Measurements from ENCODE around the gene LCN1.

Gene LCN1

DNA sequence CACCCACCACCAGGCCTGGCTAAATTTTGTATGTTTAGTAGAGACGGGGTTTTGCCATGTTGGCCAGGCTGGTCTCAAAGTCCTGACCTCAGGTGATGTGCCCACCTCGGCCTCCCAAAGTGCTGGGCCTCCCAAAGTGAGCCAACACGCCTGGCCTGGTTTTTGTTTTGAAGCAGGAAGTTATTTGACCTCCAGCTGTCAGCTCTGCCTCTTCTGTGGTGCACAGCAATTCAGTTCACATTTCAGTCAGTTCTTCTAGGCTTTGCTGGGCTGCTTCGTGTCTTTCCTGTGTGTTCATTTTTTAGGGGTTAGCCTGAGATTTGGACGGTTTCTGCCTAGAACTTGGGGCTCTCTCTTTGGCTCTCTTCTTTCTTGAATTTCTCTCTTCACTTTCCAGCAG is 8.9 kb downstream of the LCN1 start:
- Histone ChIP-seq H3K4me1 (ENCODE audit: control insufficient read depth, low read length) (no peaks in the 10 kb centered on the region), H3K9me2 (replicated peaks; ENCODE audit: control insufficient read depth, low read length) (no peaks in the 10 kb centered on the region), H3K4me2 (ENCODE audit: low read length) (no peak overlapping the region), H3K4me3 (ENCODE audit: low read length) (no peak overlapping the region), H3F3A (ENCODE audit: control insufficient read depth, insufficient read depth) (0 out of 2 replicates have a peak, but pooled peaks cover 2% of the 10 kb centered on the region), H4K20me1 (ENCODE audit: control insufficient read depth, insufficient read depth, low read depth, low read length) (no peaks in the 10 kb centered on the region), H3K27ac (ENCODE audit: low read depth, low read length) (no peak overlapping the region), H3K36me3 (ENCODE audit: control insufficient read depth, low read length) (no peaks in the 10 kb centered on the region), H3K27me3 (ENCODE audit: control insufficient read depth, low read length) (no peaks in the 10 kb centered on the region), H3K79me2 (ENCODE audit: control insufficient read depth, low read length) (no peaks in the 10 kb centered on the region), H3K9me3 (ENCODE audit: control insufficient read depth, insufficient read depth, low read length) (no peaks in the 10 kb centered on the region)
- no peak for TF ChIP-seq EZH2phosphoT487 (IDR thresholded peaks at IDR 0.05; ENCODE audit: borderline replicate concordance, low read length)
- TF ChIP-seq, protein P1, sequence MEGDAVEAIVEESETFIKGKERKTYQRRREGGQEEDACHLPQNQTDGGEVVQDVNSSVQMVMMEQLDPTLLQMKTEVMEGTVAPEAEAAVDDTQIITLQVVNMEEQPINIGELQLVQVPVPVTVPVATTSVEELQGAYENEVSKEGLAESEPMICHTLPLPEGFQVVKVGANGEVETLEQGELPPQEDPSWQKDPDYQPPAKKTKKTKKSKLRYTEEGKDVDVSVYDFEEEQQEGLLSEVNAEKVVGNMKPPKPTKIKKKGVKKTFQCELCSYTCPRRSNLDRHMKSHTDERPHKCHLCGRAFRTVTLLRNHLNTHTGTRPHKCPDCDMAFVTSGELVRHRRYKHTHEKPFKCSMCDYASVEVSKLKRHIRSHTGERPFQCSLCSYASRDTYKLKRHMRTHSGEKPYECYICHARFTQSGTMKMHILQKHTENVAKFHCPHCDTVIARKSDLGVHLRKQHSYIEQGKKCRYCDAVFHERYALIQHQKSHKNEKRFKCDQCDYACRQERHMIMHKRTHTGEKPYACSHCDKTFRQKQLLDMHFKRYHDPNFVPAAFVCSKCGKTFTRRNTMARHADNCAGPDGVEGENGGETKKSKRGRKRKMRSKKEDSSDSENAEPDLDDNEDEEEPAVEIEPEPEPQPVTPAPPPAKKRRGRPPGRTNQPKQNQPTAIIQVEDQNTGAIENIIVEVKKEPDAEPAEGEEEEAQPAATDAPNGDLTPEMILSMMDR (IDR thresholded peaks at IDR 0.05; ENCODE audit: low read depth, low read length, poor library complexity, severe bottlenecking): no peak

DNA sequence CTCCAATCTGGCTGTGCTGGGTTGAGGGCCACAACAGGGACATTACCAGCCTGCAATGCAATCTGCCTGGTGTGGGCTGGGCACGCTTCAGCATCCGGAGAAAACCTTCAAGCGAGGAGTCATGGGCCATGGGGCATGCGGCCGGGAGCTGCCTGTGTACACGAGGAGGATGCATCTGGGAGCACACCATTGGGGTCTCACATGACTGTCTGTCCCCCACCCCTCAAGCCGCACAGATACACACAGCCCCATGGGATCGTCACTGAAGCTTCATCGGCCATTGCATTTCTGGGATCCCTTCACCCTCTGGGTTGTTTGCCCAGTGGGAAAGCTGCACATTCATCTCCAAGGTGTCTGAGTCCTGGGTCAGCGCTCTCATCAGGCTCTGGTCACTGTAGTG is 9.9 kb downstream of the LCN1 start:
- H3K9me3 ChIP-seq (ENCODE audit: control insufficient read depth, insufficient read depth, low read length): no peaks in the 10 kb centered on the region
- H4K20me1 ChIP-seq (ENCODE audit: control insufficient read depth, insufficient read depth, low read depth, low read length): no peaks in the 10 kb centered on the region
- H3K4me2 ChIP-seq (ENCODE audit: low read length): no peak overlapping the region
- no peak for TF ChIP-seq EZH2phosphoT487 (IDR thresholded peaks at IDR 0.05; ENCODE audit: borderline replicate concordance, low read length)
- TF ChIP-seq, protein P1 (IDR thresholded peaks at IDR 0.05; ENCODE audit: low read depth, low read length, poor library complexity, severe bottlenecking): no peak
- no peak overlapping the region for H3K4me3 ChIP-seq (ENCODE audit: low read length)
- H3K36me3 ChIP-seq (ENCODE audit: control insufficient read depth, low read length): no peaks in the 10 kb centered on the region
- H3K9me2 ChIP-seq (replicated peaks; ENCODE audit: control insufficient read depth, low read length): no peaks in the 10 kb centered on the region
- no peaks in the 10 kb centered on the region for H3K4me1 ChIP-seq (ENCODE audit: control insufficient read depth, low read length)
- 0 out of 2 replicates have a peak, but pooled peaks cover 2% of the 10 kb centered on the region for H3F3A ChIP-seq (ENCODE audit: control insufficient read depth, insufficient read depth)
- H3K27me3 ChIP-seq (ENCODE audit: control insufficient read depth, low read length): no peaks in the 10 kb centered on the region
- H3K27ac ChIP-seq (ENCODE audit: low read depth, low read length): no peak overlapping the region
- H3K79me2 ChIP-seq (ENCODE audit: control insufficient read depth, low read length): no peaks in the 10 kb centered on the region

DNA sequence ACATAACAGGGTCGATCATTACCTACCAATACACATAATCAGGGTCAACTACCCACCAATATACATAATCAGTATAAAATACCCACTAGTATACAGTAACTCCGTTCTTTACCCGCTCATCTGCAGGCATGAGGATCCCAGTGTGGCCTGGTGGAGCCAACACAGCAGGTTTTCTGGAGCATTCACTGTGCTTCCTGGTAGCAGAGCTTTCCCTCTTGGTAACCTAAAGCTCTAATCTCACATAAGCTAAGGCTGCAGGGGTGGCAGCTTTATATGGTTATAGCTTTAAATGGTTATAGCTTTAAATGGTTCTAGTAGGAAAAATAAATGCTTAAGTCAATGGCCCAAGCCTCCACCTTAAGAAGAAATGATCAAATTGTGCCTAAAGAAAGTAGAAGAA is 11.9 kb downstream of the LCN1 start:
- Histone ChIP-seq H3K4me3 (ENCODE audit: low read length) (no peak overlapping the region), H3K9me2 (replicated peaks; ENCODE audit: control insufficient read depth, low read length) (no peaks in the 10 kb centered on the region), H3F3A (ENCODE audit: control insufficient read depth, insufficient read depth) (0 out of 2 replicates have a peak, but pooled peaks cover 2% of the 10 kb centered on the region), H3K27me3 (ENCODE audit: control insufficient read depth, low read length) (no peaks in the 10 kb centered on the region), H4K20me1 (ENCODE audit: control insufficient read depth, insufficient read depth, low read depth, low read length) (no peaks in the 10 kb centered on the region), H3K79me2 (ENCODE audit: control insufficient read depth, low read length) (no peaks in the 10 kb centered on the region), H3K9me3 (ENCODE audit: control insufficient read depth, insufficient read depth, low read length) (no peaks in the 10 kb centered on the region), H3K36me3 (ENCODE audit: control insufficient read depth, low read length) (no peaks in the 10 kb centered on the region), H3K4me1 (ENCODE audit: control insufficient read depth, low read length) (no peaks in the 10 kb centered on the region), H3K27ac (ENCODE audit: low read depth, low read length) (no peak overlapping the region), H3K4me2 (ENCODE audit: low read length) (no peak overlapping the region)
- no peak for TF ChIP-seq EZH2phosphoT487 (IDR thresholded peaks at IDR 0.05; ENCODE audit: borderline replicate concordance, low read length)
- TF ChIP-seq, protein P1 (IDR thresholded peaks at IDR 0.05; ENCODE audit: low read depth, low read length, poor library complexity, severe bottlenecking): no peak

All from DOHH2 (cell line).